IPS-NIHi7 (cell line): Measurements from ENCODE around the gene PCP2.
A peak's percentile ranks its signal among the peaks of the same experiment; 100 is the strongest.

ENCODE experiments used
- DNase-seq: peaks from one replicate; pipeline ENCODE4 v3.0.0; 2012; ENCODE audit warnings: mixed read lengths; ENCODE audit errors: extremely low spot score

PCP2 gene

DNA sequence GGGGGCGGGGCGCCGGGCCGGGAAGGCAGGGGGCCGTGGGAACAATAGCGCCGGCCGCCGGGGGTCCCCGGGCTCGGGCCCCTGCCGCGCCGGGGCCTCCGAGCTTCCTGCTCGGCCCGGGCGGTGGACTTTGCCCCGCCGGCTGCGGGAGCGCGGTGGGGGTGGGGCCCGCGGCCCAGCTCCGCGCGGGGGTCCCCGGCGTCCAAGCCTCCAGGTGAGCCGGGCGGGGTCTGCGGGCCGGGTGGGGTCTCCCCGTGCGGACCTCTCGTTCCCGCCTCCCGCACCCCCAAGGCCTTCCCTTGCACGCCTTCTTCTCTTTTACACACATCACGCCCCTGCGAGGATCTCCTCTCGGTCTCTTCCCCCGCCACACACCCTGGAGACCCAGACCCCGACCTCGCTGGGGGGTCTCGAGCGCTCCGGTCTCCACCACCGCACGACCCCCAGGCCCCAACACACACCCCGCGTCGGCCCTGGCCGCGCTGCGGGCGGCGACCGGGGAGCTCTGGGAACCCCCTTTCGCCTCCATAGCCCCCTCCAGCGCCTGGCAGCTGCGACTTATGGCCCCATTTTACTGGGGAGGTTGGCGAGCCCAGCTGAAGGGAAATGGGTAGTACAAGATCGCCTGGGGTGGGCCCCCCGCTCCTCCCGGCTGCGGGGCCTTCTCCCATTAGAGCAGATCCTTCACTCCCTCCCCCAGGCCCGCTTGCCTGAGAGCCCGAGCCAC is 37.1 kb downstream of the PCP2 start:
- no peak for DNase-seq

DNA sequence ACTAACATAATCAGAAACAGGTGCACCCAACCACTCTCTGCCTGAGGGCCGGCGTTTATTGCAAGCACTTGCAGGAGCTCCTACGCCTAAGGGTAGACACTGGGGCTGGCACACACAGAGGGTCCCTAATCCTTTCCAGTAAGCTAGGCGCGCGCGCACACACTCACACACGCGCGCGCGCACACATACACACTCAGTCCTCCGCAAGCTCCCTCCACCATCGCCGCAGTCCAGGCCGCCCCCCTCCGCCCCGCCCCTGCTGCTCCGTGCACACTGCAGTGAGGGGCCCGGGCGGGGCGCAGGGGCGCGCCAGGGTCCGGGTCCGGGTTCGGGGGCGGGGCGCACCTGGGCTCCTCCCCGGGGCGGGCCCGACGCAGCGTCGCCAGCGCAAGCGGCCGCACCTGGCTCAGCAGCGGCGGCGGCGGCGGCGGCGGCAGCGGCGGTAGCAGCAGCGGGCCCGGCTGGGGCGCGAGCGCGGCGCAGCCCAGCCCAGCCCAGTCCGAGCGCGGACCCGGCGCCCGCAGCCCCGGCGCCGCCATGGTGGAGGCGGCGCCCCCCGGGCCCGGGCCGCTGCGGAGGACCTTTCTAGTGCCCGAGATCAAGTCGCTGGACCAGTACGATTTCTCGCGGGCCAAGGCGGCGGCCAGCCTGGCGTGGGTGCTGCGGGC is 37.9 kb downstream of the PCP2 start, which contains the start of gene CAMSAP3:
Gene CAMSAP3 (plus strand): TSS at position 398 of the 668 bp plus-strand sequence. CDS start 140 bp downstream, at position 538.
- DNase-seq: peak; percentile 91

DNA sequence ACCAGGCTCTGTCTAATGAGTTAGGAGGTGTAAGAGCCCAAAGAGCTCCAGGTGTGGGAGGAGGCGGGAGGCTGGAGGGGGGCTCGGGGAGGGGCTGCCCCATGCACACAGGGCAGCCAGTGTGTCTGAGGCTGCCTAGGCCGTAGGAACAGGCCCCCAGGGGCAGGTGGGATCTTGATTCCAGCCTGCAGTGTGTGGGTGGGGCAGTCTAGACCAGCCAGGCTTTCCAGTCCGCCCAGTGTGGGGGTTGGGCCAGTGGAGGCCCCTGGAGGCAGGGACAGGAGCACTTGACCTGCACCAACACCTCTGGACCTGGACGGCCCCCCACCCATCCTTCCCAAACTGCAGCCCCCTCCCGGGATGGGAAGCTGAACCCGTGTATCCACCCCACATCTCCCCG is 43.3 kb downstream of the PCP2 start:
- no peak for DNase-seq

DNA sequence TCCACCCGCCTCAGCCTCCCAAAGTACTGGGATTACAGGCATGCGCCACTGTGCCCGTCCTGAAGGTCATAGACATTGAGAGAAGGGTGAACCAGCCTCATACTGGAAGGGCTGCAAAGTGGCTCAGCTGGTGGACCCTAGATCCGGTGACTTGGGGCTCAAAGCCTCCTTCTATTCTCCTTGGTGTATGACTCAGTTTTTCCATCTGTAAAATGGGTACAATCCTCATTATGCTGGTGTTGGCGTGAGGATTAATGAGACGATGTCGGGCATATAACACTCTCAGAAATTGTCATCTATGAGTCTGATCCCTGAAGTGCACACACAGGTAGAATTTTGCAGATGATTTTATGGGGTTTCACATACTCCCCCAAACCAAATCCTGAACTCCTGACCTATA is 43.7 kb downstream of the PCP2 start:
- no peak for DNase-seq

DNA sequence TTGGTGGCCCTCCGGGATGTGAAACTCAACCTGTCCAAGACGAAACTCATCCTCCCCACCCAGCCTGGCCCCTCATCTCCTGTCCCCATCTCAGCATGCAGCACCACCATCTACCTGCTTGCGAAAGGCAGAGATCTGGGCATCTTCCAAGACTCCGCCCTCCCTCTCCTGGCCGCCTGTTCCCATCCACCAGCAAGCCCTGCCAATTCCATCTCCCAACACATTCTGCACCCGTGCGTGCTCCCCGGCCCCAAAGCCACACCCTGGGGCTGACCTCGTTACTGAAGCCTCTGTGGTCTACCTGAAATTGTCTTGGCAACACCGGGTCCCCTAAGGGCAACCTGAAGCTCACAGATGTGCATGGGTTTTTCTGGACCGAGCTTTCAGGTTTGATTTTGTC is 51.1 kb downstream of the PCP2 start:
- DNase-seq: no peak
